K562 (cell line): ENCODE measurements around the gene ABHD16B. TPM values are rescaled to one million over a fixed set of nuclear protein-coding genes. Genes with fewer than 3 reads are reported as not detected.

ENCODE experiments used
- ARID1B ChIP-seq: fragments of 450-650 bp; IDR thresholded peaks from 2 replicates; pipeline ENCODE4 v1.6.1; 2016; ENCODE audit warnings: antibody characterized with exemption, mild to moderate bottlenecking, inconsistent platforms
- CBX3 ChIP-seq, 2 experiments: IDR thresholded peaks; 1 replicate in 1 of 2; 2 replicates in 1 of 2; pipeline ENCODE4 v1.6.1; 2012; ENCODE audit warnings: inconsistent platforms in 2 of 2, low read length in 2 of 2, borderline replicate concordance in 1 of 2, control low read depth in 1 of 2
- DPF2 ChIP-seq: fragments of 450-650 bp; IDR thresholded peaks from 2 replicates; pipeline ENCODE4 v1.6.1; 2016
- FOXP1 ChIP-seq: sonication (generic); formaldehyde crosslinking; IDR thresholded peaks from 2 replicates; pipeline ENCODE4 v1.8.0; 2022; ENCODE audit warnings: mild to moderate bottlenecking, missing genetic modification reagents
- GTF2E2 ChIP-seq: fragments of 200-800 bp; sonication (Bioruptor generic); IDR thresholded peaks from 2 replicates; pipeline ENCODE4 v1.6.1; 2016; ENCODE audit warnings: missing genetic modification characterization, missing compliant biosample characterization
- HMGN3 ChIP-seq: IDR thresholded peaks from 2 replicates; pipeline ENCODE4 v1.6.1; 2011; ENCODE audit warnings: borderline replicate concordance, low read depth, mild to moderate bottlenecking, mixed read lengths, low read length; ENCODE audit not compliant: insufficient read length; ENCODE audit errors: extremely low read depth
- KLF6 ChIP-seq: fragments of 250-450 bp; sonication (Bioruptor Pico); IDR thresholded peaks from 2 replicates; pipeline ENCODE4 v1.4.0; 2020; ENCODE audit warnings: mild to moderate bottlenecking, moderate library complexity, borderline replicate concordance
- MTF1 ChIP-seq: fragments of 250-450 bp; sonication (Bioruptor Pico); IDR thresholded peaks from 2 replicates; pipeline ENCODE4 v1.9.0; 2021; ENCODE audit warnings: moderate library complexity, mild to moderate bottlenecking, inconsistent platforms, borderline replicate concordance
- PRPF4 ChIP-seq: fragments of 200-400 bp; formaldehyde crosslinking; IDR thresholded peaks from one replicate; pipeline ENCODE4 v1.6.1; 2017; ENCODE audit warnings: low read length, low read depth, mild to moderate bottlenecking; ENCODE audit not compliant: insufficient read depth, poor library complexity, severe bottlenecking
- SIN3B ChIP-seq: fragments of 450-650 bp; IDR thresholded peaks from 2 replicates; pipeline ENCODE4 v1.6.1; 2017; ENCODE audit warnings: low read depth, mild to moderate bottlenecking, moderate library complexity
- SMARCE1 ChIP-seq: fragments of 450-650 bp; IDR thresholded peaks from 2 replicates; pipeline ENCODE4 v1.7.1; 2016; ENCODE audit warnings: mild to moderate bottlenecking
- SPI1 ChIP-seq: IDR thresholded peaks from 2 replicates; pipeline ENCODE4 v1.6.1; 2011; ENCODE audit warnings: low read depth, low read length, control low read depth, borderline replicate concordance
- TOE1 ChIP-seq, 2 experiments: fragments of 450-650 bp in 1 of 2; sonication (generic) in 1 of 2; formaldehyde crosslinking in 1 of 2; IDR thresholded peaks; 2 replicates each; pipeline versions ENCODE4 v1.7.1 to v1.8.0; 2016 to 2022; ENCODE audit warnings: borderline replicate concordance in 2 of 2, mild to moderate bottlenecking in 2 of 2, antibody characterized with exemption in 1 of 2, inconsistent platforms in 1 of 2, low read depth in 1 of 2, missing genetic modification reagents in 1 of 2, moderate library complexity in 1 of 2
- TRIM28 ChIP-seq: fragments of 450-650 bp; IDR thresholded peaks from 2 replicates; pipeline ENCODE4 v1.6.1; 2017
- ZNF146 ChIP-seq: IDR thresholded peaks from one replicate; pipeline ENCODE4 v1.6.1; 2018; ENCODE audit warnings: missing compliant biosample characterization; ENCODE audit not compliant: unreplicated experiment
- ZNF197 ChIP-seq: fragments of 200-800 bp; sonication (Bioruptor generic); IDR thresholded peaks from 2 replicates; pipeline ENCODE4 v1.6.1; 2016; ENCODE audit warnings: low read depth, missing genetic modification characterization, missing compliant biosample characterization
- ZNF347 ChIP-seq: fragments of 450-650 bp; formaldehyde crosslinking; IDR thresholded peaks from 2 replicates; pipeline ENCODE4 v1.4.0; 2020; ENCODE audit warnings: low read depth, mild to moderate bottlenecking, moderate library complexity
- ZNF668 ChIP-seq: fragments of 250-450 bp; sonication (Bioruptor Pico); IDR thresholded peaks from 2 replicates; pipeline ENCODE4 v1.8.0; 2022; ENCODE audit warnings: mild to moderate bottlenecking, inconsistent platforms
- ZNF766 ChIP-seq: fragments of 200-800 bp; sonication (Bioruptor generic); conservative IDR thresholded peaks from 2 replicates; pipeline ENCODE4 v1.6.1; 2016; ENCODE audit warnings: missing genetic modification characterization, missing compliant biosample characterization
- polyA plus RNA-seq, 8 experiments: library from polyadenylated mRNA; depleted of rRNA in 4 of 8; stranded (reverse) in 5 of 8; unstranded in 3 of 8; fragments of >200 nt; fragmentation: Nextera tagmentation in 2 of 8; fragmentation: Illumina TruSeq in 1 of 8; extraction: Ambion mirVana in 2 of 8; extraction: Trizol in 1 of 8; gene quantifications; 2 replicates each; pipeline versions ENCODE4 v1.2.1 to v1.2.3, GENCODE V29; 2011 to 2014; ENCODE audit warnings: inconsistent platforms in 1 of 8, missing spikeins in 1 of 8
- total RNA-seq, 7 experiments: library from RNA; depleted of rRNA in 6 of 7; stranded (reverse); fragments of >200 nt in 6 of 7; fragmentation: Illumina TruSeq in 2 of 7; extraction: Trizol in 2 of 7; gene quantifications; 2 replicates each; pipeline versions ENCODE4 v1.2.1 to v1.2.3, GENCODE V29; 2011 to 2021; ENCODE audit warnings: low replicate concordance in 1 of 7
- TF ChIP-seq, protein P1 (sequence below): fragments of 450-650 bp; IDR thresholded peaks from 2 replicates; pipeline ENCODE4 v1.7.0; 2016; ENCODE audit warnings: borderline replicate concordance
- TF ChIP-seq, protein P2 (sequence below): fragments of 450-650 bp; IDR thresholded peaks from 2 replicates; pipeline ENCODE4 v1.6.1; 2016; ENCODE audit warnings: mild to moderate bottlenecking
- TF ChIP-seq, protein P3 (sequence below): fragments of 200-800 bp; sonication (Bioruptor generic); IDR thresholded peaks from 2 replicates; pipeline ENCODE4 v1.6.1; 2017; ENCODE audit warnings: missing genetic modification characterization, missing compliant biosample characterization

ABHD16B gene
- total and polyA plus RNA-seq, 9 of the 15 experiments (the other 6 are each of a cell fraction or from before 2014, with no cell fraction given): not detected

DNA sequence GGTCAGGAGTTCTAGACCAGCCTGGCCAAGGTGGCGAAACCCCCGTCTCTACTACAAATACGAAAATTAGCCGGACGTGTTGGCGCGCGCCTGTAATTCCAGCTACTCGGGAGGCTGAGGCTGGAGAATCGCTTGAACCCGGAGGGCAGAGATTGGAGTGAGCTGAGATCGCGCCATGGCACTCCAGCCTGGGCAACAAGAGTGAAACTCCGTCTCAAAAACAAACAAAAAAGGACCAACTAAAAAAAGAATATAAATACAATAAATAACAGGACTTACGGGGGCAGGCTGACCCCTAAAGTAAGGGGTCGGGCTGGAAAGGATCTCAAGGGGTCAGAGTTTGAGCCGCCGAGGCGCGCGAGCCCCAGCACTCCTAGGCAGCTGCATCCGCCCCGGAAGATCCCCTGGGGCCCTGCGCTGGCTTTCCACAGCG is 3.3 kb downstream of the ABHD16B start (continued):
- TF ChIP-seq MTF1 (no peak), SIN3B (no peak; the same call in 1 of the 2 replicates), ZNF197 (CRISPR knock-in tag) (peak; percentile 75; the same call in 1 of the 2 replicates), GTF2E2 (tag) (0 out of 2 replicates have a peak, but pooled peaks have one; percentile 50), PRPF4 (no peak), DPF2 (peak; percentile 59), ARID1B (peak; percentile 39; the same call in 1 of the 2 replicates), KLF6 (0 out of 2 replicates have a peak, but pooled peaks have one; percentile 0), ZNF146 (CRISPR knock-in tag) (no peak), HMGN3 (peak; percentile 39), ZNF668 (CRISPR knock-in tag) (no peak), ZNF347 (no peak), SPI1 (no peak), TOE1 (IDR thresholded peaks at IDR 0.05; ENCODE audit: borderline replicate concordance) (no peak), TOE1 (CRISPR knock-in tag; IDR thresholded peaks at IDR 0.05; ENCODE audit: borderline replicate concordance, low read depth) (0 out of 2 replicates have a peak, but pooled peaks have one; percentile 65), TRIM28 (0 out of 2 replicates have a peak, but pooled peaks have one; percentile 15), CBX3 (IDR thresholded peaks at IDR 0.05; ENCODE audit: borderline replicate concordance in 1 of 2, low read length in 2 of 2) (0 out of 3 replicates have a peak, but pooled peaks of 1 of the 2 experiments have one; percentile 2), SMARCE1 (peak; percentile 48; the same call in 1 of the 2 replicates), FOXP1 (CRISPR knock-in tag) (no peak), ZNF766 (no peak)
- TF ChIP-seq, protein P1, sequence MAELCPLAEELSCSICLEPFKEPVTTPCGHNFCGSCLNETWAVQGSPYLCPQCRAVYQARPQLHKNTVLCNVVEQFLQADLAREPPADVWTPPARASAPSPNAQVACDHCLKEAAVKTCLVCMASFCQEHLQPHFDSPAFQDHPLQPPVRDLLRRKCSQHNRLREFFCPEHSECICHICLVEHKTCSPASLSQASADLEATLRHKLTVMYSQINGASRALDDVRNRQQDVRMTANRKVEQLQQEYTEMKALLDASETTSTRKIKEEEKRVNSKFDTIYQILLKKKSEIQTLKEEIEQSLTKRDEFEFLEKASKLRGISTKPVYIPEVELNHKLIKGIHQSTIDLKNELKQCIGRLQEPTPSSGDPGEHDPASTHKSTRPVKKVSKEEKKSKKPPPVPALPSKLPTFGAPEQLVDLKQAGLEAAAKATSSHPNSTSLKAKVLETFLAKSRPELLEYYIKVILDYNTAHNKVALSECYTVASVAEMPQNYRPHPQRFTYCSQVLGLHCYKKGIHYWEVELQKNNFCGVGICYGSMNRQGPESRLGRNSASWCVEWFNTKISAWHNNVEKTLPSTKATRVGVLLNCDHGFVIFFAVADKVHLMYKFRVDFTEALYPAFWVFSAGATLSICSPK: peak; percentile 94
- TF ChIP-seq, protein P2, sequence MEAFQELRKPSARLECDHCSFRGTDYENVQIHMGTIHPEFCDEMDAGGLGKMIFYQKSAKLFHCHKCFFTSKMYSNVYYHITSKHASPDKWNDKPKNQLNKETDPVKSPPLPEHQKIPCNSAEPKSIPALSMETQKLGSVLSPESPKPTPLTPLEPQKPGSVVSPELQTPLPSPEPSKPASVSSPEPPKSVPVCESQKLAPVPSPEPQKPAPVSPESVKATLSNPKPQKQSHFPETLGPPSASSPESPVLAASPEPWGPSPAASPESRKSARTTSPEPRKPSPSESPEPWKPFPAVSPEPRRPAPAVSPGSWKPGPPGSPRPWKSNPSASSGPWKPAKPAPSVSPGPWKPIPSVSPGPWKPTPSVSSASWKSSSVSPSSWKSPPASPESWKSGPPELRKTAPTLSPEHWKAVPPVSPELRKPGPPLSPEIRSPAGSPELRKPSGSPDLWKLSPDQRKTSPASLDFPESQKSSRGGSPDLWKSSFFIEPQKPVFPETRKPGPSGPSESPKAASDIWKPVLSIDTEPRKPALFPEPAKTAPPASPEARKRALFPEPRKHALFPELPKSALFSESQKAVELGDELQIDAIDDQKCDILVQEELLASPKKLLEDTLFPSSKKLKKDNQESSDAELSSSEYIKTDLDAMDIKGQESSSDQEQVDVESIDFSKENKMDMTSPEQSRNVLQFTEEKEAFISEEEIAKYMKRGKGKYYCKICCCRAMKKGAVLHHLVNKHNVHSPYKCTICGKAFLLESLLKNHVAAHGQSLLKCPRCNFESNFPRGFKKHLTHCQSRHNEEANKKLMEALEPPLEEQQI: no peak
- TF ChIP-seq, protein P3, sequence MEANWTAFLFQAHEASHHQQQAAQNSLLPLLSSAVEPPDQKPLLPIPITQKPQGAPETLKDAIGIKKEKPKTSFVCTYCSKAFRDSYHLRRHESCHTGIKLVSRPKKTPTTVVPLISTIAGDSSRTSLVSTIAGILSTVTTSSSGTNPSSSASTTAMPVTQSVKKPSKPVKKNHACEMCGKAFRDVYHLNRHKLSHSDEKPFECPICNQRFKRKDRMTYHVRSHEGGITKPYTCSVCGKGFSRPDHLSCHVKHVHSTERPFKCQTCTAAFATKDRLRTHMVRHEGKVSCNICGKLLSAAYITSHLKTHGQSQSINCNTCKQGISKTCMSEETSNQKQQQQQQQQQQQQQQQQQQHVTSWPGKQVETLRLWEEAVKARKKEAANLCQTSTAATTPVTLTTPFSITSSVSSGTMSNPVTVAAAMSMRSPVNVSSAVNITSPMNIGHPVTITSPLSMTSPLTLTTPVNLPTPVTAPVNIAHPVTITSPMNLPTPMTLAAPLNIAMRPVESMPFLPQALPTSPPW (CRISPR knock-in tag): no peak
